Activated CD4-positive, alpha-beta memory T cell treated with anti-CD3 and anti-CD28 coated beads for 36 hours (primary cell): ENCODE measurements around the gene NELL2. TPM values are rescaled to one million over a fixed set of nuclear protein-coding genes. Genes with fewer than 3 reads are reported as not detected.
"Not testable (repeated sequence)": the region's sequence is repeated elsewhere in the genome, so short reads cannot be mapped to it uniquely, and the experiment has no call there.

Experiments
- CTCF ChIA-PET: fragments of 350-600 bp; sonication (Branson Sonifier 250); formaldehyde crosslinking; loops from one replicate; lab custom pipeline; 2021; ENCODE audit warnings: antibody characterized with exemption, inconsistent platforms; lab: Charles Lee
- POLR2A ChIA-PET: fragments of 350-600 bp; sonication (Branson Sonifier 250); formaldehyde crosslinking; loops from one replicate; lab custom pipeline; 2021; ENCODE audit warnings: antibody characterized with exemption; lab: Charles Lee
- DNase-seq: peaks from one replicate; pipeline ENCODE4 v3.0.0-alpha.2; 2020
- H3K27ac Mint-ChIP-seq: one replicate; pipeline ENCODE4 v1.8.0; 2021; ENCODE audit warnings: mixed read lengths
- H3K27me3 Mint-ChIP-seq: one replicate; pipeline ENCODE4 v1.8.0; 2021; ENCODE audit warnings: mixed read lengths
- H3K36me3 Mint-ChIP-seq: one replicate; pipeline ENCODE4 v1.8.0; 2021; ENCODE audit warnings: mixed read lengths
- H3K4me1 Mint-ChIP-seq: one replicate; pipeline ENCODE4 v1.8.0; 2021; ENCODE audit warnings: low read depth, mixed read lengths
- H3K4me3 Mint-ChIP-seq: one replicate; pipeline ENCODE4 v1.8.0; 2021; ENCODE audit warnings: mild to moderate bottlenecking, mixed read lengths
- H3K9me3 Mint-ChIP-seq: one replicate; pipeline ENCODE4 v1.8.0; 2021; ENCODE audit warnings: mixed read lengths
- intact Hi-C: fragments of 100-400 bp; cut with micrococcal nuclease; formaldehyde crosslinking; loops from one replicate; pipeline ENCODE4 v1.15.1; 2023
- total RNA-seq, 2 experiments: library from RNA; stranded (reverse); gene quantifications; one replicate each; pipeline ENCODE4 v1.2.3, GENCODE V29; 2021

NELL2 gene
- total RNA-seq, 2 experiments from 2014 or later: 40.5 to 43.5 TPM

- intact Hi-C loops, H3K4me1 Mint-ChIP-seq, POLR2A ChIA-PET, H3K27ac Mint-ChIP-seq, H3K27me3 Mint-ChIP-seq, H3K4me3 Mint-ChIP-seq, DNase-seq, CTCF ChIA-PET: not testable (repeated sequence)
- peaks cover 11% of the 10 kb centered on the region for H3K9me3 Mint-ChIP-seq
- peaks cover 17% of the 10 kb centered on the region for H3K36me3 Mint-ChIP-seq
Measured at GRCh38 chr12:44686821-44687432, 189.2 kb downstream of the NELL2 start.

DNA sequence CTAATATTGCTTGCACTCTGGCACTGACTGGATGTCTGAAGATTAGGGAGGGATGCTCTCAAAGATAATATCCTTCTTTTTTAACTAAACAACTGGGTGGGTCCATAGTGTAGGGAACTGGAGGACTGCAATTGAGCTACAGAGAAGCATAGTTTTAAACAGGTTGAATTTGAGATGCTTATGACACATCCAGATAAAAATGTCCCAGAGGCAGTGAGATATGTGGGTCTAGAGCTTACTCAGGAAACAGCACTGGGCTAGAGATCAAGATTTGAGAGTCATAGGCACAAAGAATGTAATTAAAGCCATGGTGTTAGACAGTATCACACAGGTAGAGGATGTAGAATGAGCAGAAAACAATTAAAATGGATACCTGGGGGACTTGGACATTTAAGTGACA lies 198.4 kb downstream of the NELL2 start:
- peaks cover 12% of the 10 kb centered on the region for H3K36me3 Mint-ChIP-seq
- ChIA-PET POLR2A (no interaction called here), CTCF (no interaction called here)
- peaks cover 2% of the 10 kb centered on the region for H3K9me3 Mint-ChIP-seq
- no peak overlapping the region for H3K27ac Mint-ChIP-seq
- H3K4me3 Mint-ChIP-seq: no peak overlapping the region
- H3K4me1 Mint-ChIP-seq: no peaks in the 10 kb centered on the region
- H3K27me3 Mint-ChIP-seq: no peaks in the 10 kb centered on the region
- DNase-seq: no peak
- intact Hi-C loops: no loop called here

DNA sequence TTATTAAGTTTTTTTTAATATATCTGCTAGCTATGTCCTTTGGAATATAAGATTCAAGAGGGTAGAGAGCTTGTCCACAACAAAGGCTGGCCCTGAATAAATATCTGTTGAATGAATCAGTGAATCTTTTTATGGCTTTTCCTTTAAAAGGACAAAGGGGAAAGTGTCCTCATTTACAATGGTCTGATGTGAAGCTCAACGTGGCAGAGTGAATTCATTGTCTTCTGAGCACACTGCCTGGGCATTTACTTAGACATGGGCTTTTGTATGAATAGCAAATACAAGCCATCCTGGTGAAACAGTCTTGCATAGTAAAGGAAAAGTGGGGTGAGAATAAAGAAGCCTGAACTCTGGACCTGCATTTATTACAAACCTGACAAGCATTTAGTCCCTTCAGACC lies 201.2 kb downstream of the NELL2 start:
- peaks cover 24% of the 10 kb centered on the region for H3K36me3 Mint-ChIP-seq
- no peak overlapping the region for H3K27ac Mint-ChIP-seq
- H3K9me3 Mint-ChIP-seq: peaks cover 16% of the 10 kb centered on the region
- H3K4me1 Mint-ChIP-seq: no peaks in the 10 kb centered on the region
- H3K27me3 Mint-ChIP-seq: no peaks in the 10 kb centered on the region
- POLR2A ChIA-PET: no interaction called here
- CTCF ChIA-PET: no interaction called here
- no peak for DNase-seq
- intact Hi-C loops: no loop called here
- H3K4me3 Mint-ChIP-seq: no peak overlapping the region

DNA sequence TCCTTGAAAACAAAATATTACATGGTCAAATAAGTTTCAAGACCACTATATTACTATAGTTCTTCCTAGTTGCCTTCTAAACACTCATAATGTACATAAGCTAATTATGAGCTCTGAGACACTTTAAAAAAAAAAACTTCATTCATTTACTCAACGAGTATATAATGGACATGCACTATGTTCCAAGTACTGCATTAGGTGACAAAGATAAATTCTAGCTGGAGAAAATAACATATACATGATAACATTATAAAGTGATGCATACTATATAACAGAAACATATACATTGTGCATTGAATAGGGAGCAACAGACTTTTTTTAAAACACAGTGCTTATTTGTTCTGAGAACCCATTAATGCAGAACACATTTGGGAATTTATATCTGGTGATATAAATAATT lies 202.3 kb downstream of the NELL2 start:
- ChIA-PET CTCF (no interaction called here), POLR2A (no interaction called here)
- intact Hi-C loops: no loop called here
- Mint-ChIP-seq H3K4me3 (no peak overlapping the region), H3K9me3 (peaks cover 21% of the 10 kb centered on the region), H3K27me3 (no peaks in the 10 kb centered on the region), H3K27ac (no peak overlapping the region), H3K4me1 (no peaks in the 10 kb centered on the region), H3K36me3 (peaks cover 30% of the 10 kb centered on the region)
- DNase-seq: no peak

DNA sequence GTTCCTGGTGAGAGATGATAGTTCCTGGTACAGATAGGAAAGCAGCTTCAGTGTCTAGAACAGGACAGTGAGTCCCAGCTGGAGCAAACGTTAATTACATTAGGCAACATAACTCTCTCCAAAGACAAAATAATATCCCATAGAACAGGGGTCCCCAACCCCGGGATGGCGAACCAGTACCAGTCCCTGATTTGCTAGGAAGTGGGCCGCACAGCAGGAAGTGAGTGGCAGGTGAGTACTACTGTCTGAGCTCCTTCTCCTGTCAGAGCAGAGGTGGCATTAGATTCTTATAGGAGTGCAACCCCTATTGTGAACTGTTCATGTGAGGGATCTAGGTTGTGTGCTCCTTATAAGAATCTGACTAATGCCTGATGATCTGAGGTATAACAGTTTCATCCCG lies 204.1 kb downstream of the NELL2 start:
- ChIA-PET CTCF (no interaction called here), POLR2A (no interaction called here)
- no peak for DNase-seq
- H3K9me3 Mint-ChIP-seq: peaks cover 21% of the 10 kb centered on the region
- H3K36me3 Mint-ChIP-seq: peaks cover 30% of the 10 kb centered on the region
- H3K27me3 Mint-ChIP-seq: no peaks in the 10 kb centered on the region
- H3K4me3 Mint-ChIP-seq: no peak overlapping the region
- no peak overlapping the region for H3K27ac Mint-ChIP-seq
- no peaks in the 10 kb centered on the region for H3K4me1 Mint-ChIP-seq
- intact Hi-C loops: no loop called here

DNA sequence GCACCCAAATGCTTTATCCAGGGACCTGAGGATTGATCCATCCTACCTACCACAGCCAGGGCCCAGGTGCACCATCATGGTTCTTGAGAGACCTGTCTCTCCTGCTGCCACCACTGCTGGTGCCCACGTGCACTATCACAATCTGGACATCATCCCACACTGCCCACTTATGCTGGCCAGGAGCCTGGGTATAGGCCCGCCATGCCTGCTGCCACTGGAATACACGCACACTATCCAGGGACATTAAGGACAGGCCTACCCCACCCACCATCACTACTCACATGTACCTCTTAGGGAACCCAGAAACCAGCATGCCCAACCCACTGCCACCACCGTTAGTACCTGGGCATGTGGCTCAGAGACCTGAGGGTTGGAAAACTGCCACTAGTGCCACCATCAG lies 207.7 kb downstream of the NELL2 start:
- POLR2A ChIA-PET: no interaction called here
- Mint-ChIP-seq H3K9me3 (peaks cover 21% of the 10 kb centered on the region), H3K4me3 (no peak overlapping the region), H3K27me3 (no peaks in the 10 kb centered on the region), H3K27ac (no peak overlapping the region), H3K36me3 (peaks cover 27% of the 10 kb centered on the region), H3K4me1 (no peaks in the 10 kb centered on the region)
- CTCF ChIA-PET: no interaction called here
- intact Hi-C loops: no loop called here
- DNase-seq: no peak

DNA sequence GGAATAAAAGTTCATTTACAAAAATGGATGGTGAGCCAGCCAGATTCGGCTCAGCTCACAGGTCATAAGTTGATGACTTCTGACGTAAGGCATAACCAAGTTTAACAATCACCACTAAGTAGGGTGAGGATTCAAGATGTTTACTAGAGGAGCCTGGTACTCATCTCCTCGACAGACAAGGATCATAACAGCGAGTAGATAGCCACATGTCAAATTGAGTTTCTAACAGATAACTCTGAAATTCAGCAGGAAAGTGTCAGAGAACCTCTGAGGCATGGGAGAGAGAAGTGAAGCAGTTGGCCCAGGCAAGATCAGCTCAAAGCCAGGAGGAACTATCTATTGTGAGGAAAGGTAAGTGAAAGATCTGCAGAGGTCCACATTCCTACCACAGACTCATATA lies 208.7 kb downstream of the NELL2 start:
- ChIA-PET CTCF (no interaction called here), POLR2A (no interaction called here)
- Mint-ChIP-seq H3K4me1 (peaks cover 2% of the 10 kb centered on the region), H3K27me3 (no peaks in the 10 kb centered on the region), H3K27ac (no peak overlapping the region), H3K9me3 (peaks cover 21% of the 10 kb centered on the region), H3K36me3 (peaks cover 25% of the 10 kb centered on the region), H3K4me3 (no peak overlapping the region)
- intact Hi-C loops: no loop called here
- no peak for DNase-seq

GRCh38 chr12:44663291-44663690 lies 212.8 kb downstream of the NELL2 start:
- Mint-ChIP-seq H3K4me1 (peaks cover 2% of the 10 kb centered on the region), H3K36me3 (peaks cover 18% of the 10 kb centered on the region), H3K27me3 (no peaks in the 10 kb centered on the region), H3K9me3 (peaks cover 4% of the 10 kb centered on the region), H3K4me3 (no peak overlapping the region), H3K27ac (no peak overlapping the region)
- intact Hi-C loops: no loop called here
- CTCF ChIA-PET: no interaction called here
- POLR2A ChIA-PET: no interaction called here
- DNase-seq: no peak

DNA sequence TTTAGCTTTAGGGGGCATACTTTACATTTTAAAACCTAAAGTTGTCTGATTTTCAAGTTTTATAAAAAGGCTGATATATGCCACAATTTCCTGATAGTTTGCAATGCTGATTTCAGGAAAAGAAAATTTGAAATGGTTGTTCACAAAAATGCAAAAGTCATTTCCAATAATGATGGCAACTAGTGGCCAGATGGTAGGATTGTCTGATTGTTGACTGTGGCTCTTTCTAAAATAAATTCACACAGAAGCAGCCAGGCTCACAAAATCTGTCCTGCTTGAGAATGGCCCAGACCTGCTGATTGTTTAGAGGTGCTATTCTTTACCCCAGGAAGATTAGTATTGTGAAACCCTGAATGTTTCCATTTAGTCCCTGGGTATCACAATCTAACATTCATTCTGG lies 220.3 kb downstream of the NELL2 start:
- POLR2A ChIA-PET: no interaction called here
- intact Hi-C loops: no loop called here
- Mint-ChIP-seq H3K27ac (no peak overlapping the region), H3K4me1 (peaks cover 14% of the 10 kb centered on the region), H3K36me3 (peaks cover 10% of the 10 kb centered on the region), H3K27me3 (no peaks in the 10 kb centered on the region), H3K4me3 (no peak overlapping the region), H3K9me3 (peaks cover 4% of the 10 kb centered on the region)
- DNase-seq: no peak
- CTCF ChIA-PET: no interaction called here

DNA sequence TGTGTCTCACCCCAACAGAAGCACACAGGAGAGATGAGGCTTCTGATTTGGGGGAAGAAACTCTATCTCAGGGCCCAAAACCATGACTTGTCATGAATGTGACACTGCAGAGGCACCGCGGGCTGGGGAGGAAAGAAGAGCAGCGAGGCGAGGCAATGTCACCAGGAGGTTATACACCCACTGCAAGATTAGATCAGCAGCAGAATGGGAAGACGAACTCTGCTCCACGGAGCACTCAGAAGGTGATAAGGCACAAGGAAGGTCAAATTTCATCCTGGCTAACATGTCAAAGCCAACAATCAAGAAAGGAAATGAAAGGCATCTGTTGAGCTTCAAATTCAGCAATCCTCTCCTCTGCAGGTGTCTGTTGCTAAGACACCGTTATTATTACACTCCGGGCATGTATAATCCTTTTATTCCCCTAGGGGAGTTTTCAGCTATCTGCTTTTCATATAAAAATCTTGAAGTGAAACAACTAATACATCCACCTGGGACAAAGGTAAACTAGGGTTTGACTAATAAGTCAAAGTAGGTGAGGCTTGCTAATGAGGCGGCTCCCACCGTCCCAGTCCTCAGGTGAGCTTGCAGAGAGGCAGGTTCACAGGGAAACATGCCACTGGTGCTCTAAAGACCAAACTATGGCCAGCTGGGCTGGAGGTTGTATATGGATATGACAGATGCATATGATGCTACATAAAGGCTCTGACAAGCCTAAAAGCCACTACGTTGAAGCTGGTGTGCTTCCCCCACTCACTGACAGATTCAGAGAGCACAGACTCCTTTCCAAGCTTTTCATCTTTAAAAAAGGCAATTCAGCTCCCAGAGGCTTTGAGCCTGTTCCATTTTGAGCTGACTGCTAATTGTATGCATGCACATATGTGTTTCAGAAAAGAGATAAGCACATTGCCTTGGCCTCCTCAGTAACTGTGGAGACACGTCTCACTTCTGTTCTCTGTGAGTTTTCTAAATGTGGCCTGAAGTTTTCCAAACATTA lies 221.2 kb downstream of the NELL2 start:
- Mint-ChIP-seq H3K4me1 (peaks cover 14% of the 10 kb centered on the region), H3K27ac (no peak overlapping the region)
- CTCF ChIA-PET: interaction anchor here (0.9 kb wide), 1 partner anchor 59 kb away, joined by 3 read pairs; no protein-coding TSS in a partner anchor

DNA sequence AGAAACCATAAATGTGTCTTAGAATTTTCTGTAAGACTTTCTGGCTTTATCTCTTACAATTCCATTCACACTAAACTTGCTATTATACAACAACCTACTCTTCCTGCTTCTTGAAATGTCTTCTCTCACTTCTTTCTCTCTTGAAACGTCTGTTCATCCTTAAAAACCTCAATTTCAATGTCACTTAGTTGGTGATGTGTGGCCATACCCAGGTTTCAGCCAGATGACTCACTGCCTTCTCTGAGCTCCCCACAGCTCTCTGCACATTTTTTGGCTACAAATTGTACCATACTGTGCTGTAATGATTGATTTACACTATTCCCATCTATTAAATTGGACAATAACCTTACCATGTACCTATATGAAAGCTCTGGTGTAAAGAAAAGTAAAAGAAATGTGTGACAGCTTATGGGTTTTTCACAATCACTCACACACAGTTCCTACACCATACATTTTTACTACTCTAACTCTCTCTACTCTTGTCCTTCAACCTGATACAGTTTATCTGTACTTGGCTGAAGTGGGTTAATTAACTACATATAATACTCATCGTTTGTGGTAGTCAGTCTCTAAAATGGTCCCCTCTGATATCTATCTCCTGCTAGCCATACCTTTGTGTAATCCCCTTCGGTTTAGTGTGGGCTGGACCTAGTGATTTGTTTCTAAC lies 222.1 kb downstream of the NELL2 start:
- Mint-ChIP-seq H3K4me1 (peaks cover 14% of the 10 kb centered on the region), H3K27ac (no peak overlapping the region), H3K36me3 (peaks cover 6% of the 10 kb centered on the region), H3K4me3 (no peak overlapping the region), H3K9me3 (peaks cover under 1% of the 10 kb centered on the region), H3K27me3 (no peaks in the 10 kb centered on the region)
- POLR2A ChIA-PET: no interaction called here
- CTCF ChIA-PET: interaction anchor here (0.8 kb wide), 1 partner anchor 222 kb away, joined by 3 read pairs; the partner anchor contains the start of gene NELL2
- intact Hi-C loops: no loop called here
- no peak for DNase-seq

More for the DNA sequence above, 221.2 kb downstream of the NELL2 start:
- H3K27me3 Mint-ChIP-seq: no peaks in the 10 kb centered on the region
- H3K9me3 Mint-ChIP-seq: peaks cover 4% of the 10 kb centered on the region
- no peak overlapping the region for H3K4me3 Mint-ChIP-seq
- intact Hi-C loops: no loop called here
- POLR2A ChIA-PET: no interaction called here
- H3K36me3 Mint-ChIP-seq: peaks cover 10% of the 10 kb centered on the region
- DNase-seq: no peak

DNA sequence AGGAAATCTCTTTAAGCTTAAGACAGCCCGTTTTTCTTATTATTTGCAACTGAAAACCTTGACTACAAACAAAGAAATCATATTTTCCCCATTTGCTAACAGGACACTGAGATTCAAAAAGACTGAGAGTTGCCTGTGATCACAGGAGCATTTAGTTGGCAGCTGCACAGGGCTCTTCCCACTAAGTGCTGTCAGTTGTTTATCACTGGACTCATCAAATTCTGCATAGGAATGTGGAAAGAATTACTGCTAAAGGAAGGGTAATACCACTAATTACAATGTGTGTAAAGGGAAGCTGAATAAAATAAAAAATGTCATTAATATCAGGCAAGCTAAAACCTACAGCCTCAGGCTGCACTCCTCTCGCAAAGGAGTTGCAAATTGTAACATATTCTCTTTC lies 226.4 kb downstream of the NELL2 start:
- Mint-ChIP-seq H3K9me3 (no peaks in the 10 kb centered on the region), H3K4me1 (peaks cover 17% of the 10 kb centered on the region), H3K27ac (no peak overlapping the region), H3K36me3 (no peaks in the 10 kb centered on the region), H3K27me3 (no peaks in the 10 kb centered on the region), H3K4me3 (no peak overlapping the region)
- ChIA-PET CTCF (no interaction called here), POLR2A (no interaction called here)
- no peak for DNase-seq
- intact Hi-C loops: no loop called here
